Measurements from ENCODE around the gene STK11. TPM values are rescaled to one million over a fixed set of nuclear protein-coding genes. Genes with fewer than 3 reads are reported as not detected.

The STK11 gene
- total RNA-seq, 2 experiments from 2014 or later: 87.1 to 87.2 TPM

GRCh38 chr19:1164684-1165531, 40.7 kb upstream of the STK11 start:
- Mint-ChIP-seq H3K4me3 (no peak overlapping the region), H3K9me3 (no peaks in the 10 kb centered on the region), H3K4me1 (no peaks in the 10 kb centered on the region), H3K27ac (no peak overlapping the region), H3K36me3 (peaks cover 9% of the 10 kb centered on the region), H3K27me3 (no peaks in the 10 kb centered on the region)
- ATAC-seq (ENCODE audit: low read depth) (no peak), DNase-seq (no peak)
- POLR2A ChIA-PET: no interaction called here

- no peak overlapping the region for H3K27ac Mint-ChIP-seq
- H3K27me3 Mint-ChIP-seq: no peaks in the 10 kb centered on the region
- DNase-seq: no peak
- no peak overlapping the region for H3K4me3 Mint-ChIP-seq
- no peak for ATAC-seq (ENCODE audit: low read depth)
- POLR2A ChIA-PET: no interaction called here
- peaks cover 2% of the 10 kb centered on the region for H3K9me3 Mint-ChIP-seq
- peaks cover 15% of the 10 kb centered on the region for H3K36me3 Mint-ChIP-seq
- peaks cover 9% of the 10 kb centered on the region for H3K4me1 Mint-ChIP-seq
These were observed 38.6 kb upstream of the STK11 start for GRCh38 chr19:1166872-1167573.

- no peaks in the 10 kb centered on the region for H3K27me3 Mint-ChIP-seq
- ATAC-seq (ENCODE audit: low read depth): no peak
- POLR2A ChIA-PET: interaction anchor here (0.6 kb wide), 1 partner anchor 13 kb away, joined by 3 read pairs; no protein-coding TSS in a partner anchor
- H3K27ac Mint-ChIP-seq: no peak overlapping the region
- peaks cover 15% of the 10 kb centered on the region for H3K36me3 Mint-ChIP-seq
- no peak overlapping the region for H3K4me3 Mint-ChIP-seq
- no peak for DNase-seq
- H3K4me1 Mint-ChIP-seq: peaks cover 13% of the 10 kb centered on the region
- H3K9me3 Mint-ChIP-seq: peaks cover 2% of the 10 kb centered on the region
These were observed 37.6 kb upstream of the STK11 start for GRCh38 chr19:1167687-1168571.

DNA sequence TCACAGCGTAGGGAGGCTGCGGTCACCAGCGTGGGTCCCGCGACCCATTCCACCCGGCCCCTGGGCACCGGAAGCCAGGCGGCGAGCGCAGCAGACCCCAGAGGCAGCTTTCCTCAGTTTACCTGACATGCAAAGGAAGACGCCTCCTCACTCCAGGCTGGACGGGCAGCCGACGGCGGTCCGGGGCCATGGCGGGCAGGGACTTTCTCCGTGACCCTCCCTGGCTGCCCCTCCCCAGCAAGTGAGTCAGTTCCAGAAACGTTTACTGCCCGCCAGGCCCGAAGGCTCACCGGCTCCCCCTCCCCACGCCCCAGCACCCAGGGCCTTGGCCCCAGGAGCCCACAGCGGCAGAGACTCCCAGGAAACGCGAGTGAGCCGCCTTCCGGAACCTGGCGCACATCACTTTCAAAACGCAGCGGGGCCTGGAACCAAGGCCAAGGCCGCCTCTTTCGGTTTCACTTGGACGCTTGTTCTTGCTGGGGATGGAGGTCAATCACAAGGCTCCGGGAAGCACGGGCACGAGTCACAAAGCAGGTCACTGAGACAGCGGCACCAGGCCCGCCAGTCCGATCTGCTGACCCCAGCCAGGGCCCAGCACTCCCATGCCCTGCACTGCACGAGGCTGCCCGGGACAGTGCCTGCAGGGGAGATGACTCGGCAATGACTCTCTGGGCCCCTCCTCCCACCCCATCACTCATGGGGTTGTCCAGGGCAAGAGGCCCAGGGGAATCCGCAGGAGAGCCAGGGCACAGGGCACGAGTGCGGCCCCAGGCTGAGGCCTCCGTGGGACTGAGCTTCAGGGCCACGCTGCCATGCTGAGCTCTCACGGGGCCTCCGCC, 36.8 kb upstream of the STK11 start:
- H3K36me3 Mint-ChIP-seq: peaks cover 15% of the 10 kb centered on the region
- H3K27ac Mint-ChIP-seq: no peak overlapping the region
- H3K4me1 Mint-ChIP-seq: peaks cover 13% of the 10 kb centered on the region
- peaks cover 2% of the 10 kb centered on the region for H3K9me3 Mint-ChIP-seq
- ATAC-seq (ENCODE audit: low read depth): no peak
- no peaks in the 10 kb centered on the region for H3K27me3 Mint-ChIP-seq
- no peak overlapping the region for H3K4me3 Mint-ChIP-seq
- POLR2A ChIA-PET: no interaction called here
- no peak for DNase-seq

DNA sequence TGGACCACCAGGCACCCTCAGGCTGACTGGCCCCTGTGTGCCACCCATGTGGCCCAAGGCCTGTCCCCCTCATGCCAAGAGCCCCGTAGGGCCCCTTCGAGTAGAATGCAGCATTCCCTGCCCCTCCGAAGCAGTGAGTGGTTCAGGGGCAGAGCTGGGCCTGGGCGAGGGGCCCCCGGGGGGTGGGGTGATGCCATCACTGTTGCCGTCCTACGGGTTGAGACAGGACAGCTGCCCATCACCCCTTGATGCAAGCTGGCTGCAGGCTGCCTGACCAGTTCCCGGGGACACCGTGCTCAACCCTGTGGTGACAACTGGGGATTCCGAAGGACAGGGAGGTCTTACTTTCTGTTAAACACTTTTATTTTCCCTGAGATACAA, 36.2 kb upstream of the STK11 start:
- peaks cover 2% of the 10 kb centered on the region for H3K9me3 Mint-ChIP-seq
- POLR2A ChIA-PET: no interaction called here

GRCh38 chr19:1169921-1170885, 35.4 kb upstream of the STK11 start:
- peak overlapping the region; percentile 13 for H3K27ac Mint-ChIP-seq
- H3K27me3 Mint-ChIP-seq: no peaks in the 10 kb centered on the region
- no peak for DNase-seq
- H3K4me1 Mint-ChIP-seq: peaks cover 17% of the 10 kb centered on the region
- peaks cover 15% of the 10 kb centered on the region for H3K36me3 Mint-ChIP-seq
- POLR2A ChIA-PET: no interaction called here
- no peak for ATAC-seq (ENCODE audit: low read depth)
- H3K4me3 Mint-ChIP-seq: no peak overlapping the region
- H3K9me3 Mint-ChIP-seq: peaks cover 2% of the 10 kb centered on the region

More for the DNA sequence above, 36.2 kb upstream of the STK11 start:
- Mint-ChIP-seq H3K27me3 (no peaks in the 10 kb centered on the region), H3K36me3 (peaks cover 15% of the 10 kb centered on the region), H3K4me3 (no peak overlapping the region), H3K4me1 (peaks cover 15% of the 10 kb centered on the region), H3K27ac (no peak overlapping the region)
- DNase-seq: no peak
- ATAC-seq (ENCODE audit: low read depth): no peak

GRCh38 chr19:1170938-1171754, 34.4 kb upstream of the STK11 start:
- Mint-ChIP-seq H3K4me3 (no peak overlapping the region), H3K9me3 (peaks cover 2% of the 10 kb centered on the region), H3K4me1 (peaks cover 17% of the 10 kb centered on the region), H3K27ac (peak overlapping the region; percentile 67), H3K27me3 (no peaks in the 10 kb centered on the region), H3K36me3 (peaks cover 12% of the 10 kb centered on the region)
- ATAC-seq (ENCODE audit: low read depth): no peak
- DNase-seq: no peak
- POLR2A ChIA-PET: no interaction called here

DNA sequence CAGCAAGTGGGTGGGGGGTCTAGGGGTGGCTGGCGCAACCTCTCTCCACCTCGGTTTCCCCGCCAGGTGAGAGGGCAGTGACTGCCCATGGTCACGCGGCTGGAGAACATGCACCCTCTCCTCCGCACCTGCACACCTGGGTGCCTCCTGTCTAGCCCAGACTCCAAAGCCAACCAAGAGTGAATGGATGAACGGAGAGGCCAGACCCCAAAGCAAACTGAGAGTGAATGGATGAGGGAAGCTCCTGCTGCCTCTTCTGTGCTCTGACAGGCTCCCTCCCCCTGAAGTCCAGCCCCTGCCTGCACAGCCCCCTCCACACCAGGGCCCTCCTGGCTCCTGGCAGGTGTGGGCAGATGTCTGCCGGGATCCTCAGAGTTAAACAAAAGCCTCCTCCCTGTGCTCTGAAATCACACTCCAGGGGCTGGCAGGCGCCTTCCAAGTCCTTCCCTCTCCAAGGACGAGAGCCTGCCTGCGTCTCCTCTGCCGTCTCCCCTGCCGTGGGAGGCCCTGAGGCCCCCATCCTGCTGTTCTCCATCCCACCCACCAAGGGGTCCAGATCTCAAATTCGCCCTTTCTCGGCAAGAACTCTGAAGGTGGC, 33.7 kb upstream of the STK11 start:
- POLR2A ChIA-PET: no interaction called here
- Mint-ChIP-seq H3K4me1 (peaks cover 17% of the 10 kb centered on the region), H3K4me3 (peak overlapping the region; percentile 92)

DNA sequence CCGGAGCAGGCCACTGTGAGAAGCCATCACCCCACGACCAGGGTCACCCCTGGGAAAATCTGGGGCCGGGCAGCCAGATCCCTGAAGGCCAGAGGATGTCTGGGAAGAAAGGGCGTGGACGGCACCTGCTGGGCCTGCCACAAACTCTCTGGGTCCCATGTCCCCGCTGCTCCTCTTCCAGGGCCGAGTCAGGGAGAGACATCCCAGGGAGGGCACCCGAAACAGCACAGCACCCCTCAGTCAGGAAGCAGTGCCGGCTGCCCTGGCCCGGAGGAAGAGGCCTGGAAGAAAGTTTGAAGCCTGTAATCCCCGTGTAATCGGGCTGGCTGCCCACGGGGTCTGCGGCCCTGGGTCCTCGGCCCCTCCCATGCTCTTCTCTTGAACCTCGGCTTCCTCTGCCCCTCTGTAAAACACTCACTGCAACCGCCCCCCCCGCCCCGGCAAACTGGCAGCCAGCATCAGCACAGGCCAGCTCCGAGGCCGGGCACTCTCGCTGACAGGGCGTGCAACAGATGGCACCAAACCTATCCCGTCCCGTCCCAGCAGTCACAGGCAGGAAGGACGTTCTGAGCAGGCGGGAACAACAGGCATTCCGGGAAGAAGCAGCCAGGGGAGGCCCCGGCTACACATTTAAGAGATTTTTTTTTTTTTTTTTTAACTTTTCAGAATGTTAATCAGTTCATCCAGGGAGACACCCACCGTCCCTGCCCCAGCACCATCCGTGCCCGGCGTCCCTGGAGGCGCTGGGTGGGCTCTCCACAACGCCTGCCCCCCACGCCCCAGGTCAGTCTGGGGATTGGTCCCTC, 33.0 kb upstream of the STK11 start:
- Mint-ChIP-seq H3K27me3 (no peaks in the 10 kb centered on the region), H3K9me3 (peaks cover 2% of the 10 kb centered on the region), H3K4me1 (peaks cover 17% of the 10 kb centered on the region), H3K27ac (peak overlapping the region; percentile 58), H3K4me3 (peak overlapping the region; percentile 92), H3K36me3 (peaks cover 8% of the 10 kb centered on the region)
- POLR2A ChIA-PET: no interaction called here
- ATAC-seq (ENCODE audit: low read depth): no peak
- DNase-seq: no peak

More for the DNA sequence above, 33.7 kb upstream of the STK11 start:
- Mint-ChIP-seq H3K27me3 (no peaks in the 10 kb centered on the region), H3K36me3 (peaks cover 9% of the 10 kb centered on the region), H3K9me3 (peaks cover 2% of the 10 kb centered on the region), H3K27ac (no peak overlapping the region)
- DNase-seq: no peak
- ATAC-seq (ENCODE audit: low read depth): no peak

DNA sequence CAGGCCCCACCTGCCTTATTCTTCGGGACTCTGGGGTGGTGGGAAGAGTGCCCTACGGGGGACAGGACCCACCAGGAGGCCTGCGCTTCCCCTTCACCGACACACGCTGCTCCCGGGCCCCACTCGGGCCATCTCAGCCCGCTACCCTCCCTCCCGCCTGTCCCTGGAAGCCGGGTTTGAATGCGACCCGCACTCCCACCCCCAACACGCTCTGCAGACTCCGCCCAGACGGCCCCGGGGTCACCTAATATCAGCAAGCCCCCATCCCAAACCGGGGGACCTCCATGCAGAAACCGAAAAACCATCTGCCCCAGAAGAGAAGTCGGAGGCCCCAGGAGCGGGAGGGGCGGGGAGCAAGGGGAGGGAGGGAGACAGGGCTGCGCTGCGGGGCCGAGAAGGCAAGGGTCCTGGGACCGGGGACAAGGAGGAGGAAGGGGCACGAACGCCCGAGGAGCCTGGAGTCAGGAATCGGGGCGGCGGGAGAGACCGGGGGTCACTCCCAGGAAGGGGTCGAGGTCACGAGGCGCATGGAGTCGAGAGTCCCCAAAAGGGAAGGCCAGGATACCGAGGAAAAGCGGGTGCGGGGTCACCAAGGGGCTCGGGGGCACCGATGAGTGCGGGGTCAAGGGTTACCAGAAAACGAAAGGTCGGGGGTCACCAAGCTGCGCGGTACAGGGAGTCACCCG, 32.3 kb upstream of the STK11 start:
- Mint-ChIP-seq H3K27ac (peak overlapping the region; percentile 97), H3K9me3 (peaks cover 2% of the 10 kb centered on the region), H3K36me3 (peaks cover 8% of the 10 kb centered on the region), H3K4me1 (peaks cover 19% of the 10 kb centered on the region), H3K4me3 (peak overlapping the region; percentile 92), H3K27me3 (no peaks in the 10 kb centered on the region)
- POLR2A ChIA-PET: interaction anchor here (1.0 to 1.1 kb wide), 2 partner anchors 19 to 96 kb away, joined by 3 to 4 read pairs; partner anchors contain the start of gene CIRBP
- DNase-seq (peak; percentile 52), ATAC-seq (ENCODE audit: low read depth) (peak; percentile 43)
